Measurements from ENCODE around the gene OXSR1. TPM values are rescaled to one million over a fixed set of nuclear protein-coding genes. Genes with fewer than 3 reads are reported as not detected.
"Not testable (repeated sequence)": the region's sequence is repeated elsewhere in the genome, so short reads cannot be mapped to it uniquely, and the experiment has no call there.

Gene OXSR1
- total RNA-seq, 1 donor from 2014 or later: 64.9 TPM

GRCh38 chr3:38163841-38164642 is 1.3 kb upstream of the OXSR1 start:
- intact Hi-C loops (cut with micrococcal nuclease): loop anchor here (2.0 to 10.0 kb wide), 3 partner anchors 41 to 1241 kb away; partner anchors contain the start of genes EPM2AIP1, MLH1 and RPSA

GRCh38 chr3:38164643-38164951 is 740 bp upstream of the OXSR1 start:
- intact Hi-C loops (cut with micrococcal nuclease): loop anchor here (2.0 to 10.0 kb wide), 3 partner anchors 40 to 1240 kb away; partner anchors contain the start of genes EPM2AIP1, MLH1 and RPSA

GRCh38 chr3:38165722-38166387 is 518 bp downstream of the OXSR1 start:
- intact Hi-C loops (cut with micrococcal nuclease): loop anchor here (1.0 to 10.0 kb wide), 7 partner anchors 14 to 1239 kb away; partner anchors contain the start of genes ACAA1, EPM2AIP1, MLH1 and RPSA

- intact Hi-C loops (cut with micrococcal nuclease): loop anchor here (10.0 kb wide), 1 partner anchor 1237 kb away; the partner anchor contains the start of gene RPSA
Measured at GRCh38 chr3:38167591-38167990, 2.3 kb downstream of the OXSR1 start.

- intact Hi-C loops (cut with micrococcal nuclease): loop anchor here (10.0 kb wide), 1 partner anchor 1236 kb away; the partner anchor contains the start of gene RPSA
Measured at GRCh38 chr3:38168151-38169026, 3.1 kb downstream of the OXSR1 start.

- intact Hi-C loops (cut with micrococcal nuclease): loop anchor here (10.0 kb wide), 1 partner anchor 1236 kb away; the partner anchor contains the start of gene RPSA
Measured at GRCh38 chr3:38169027-38169317, 3.6 kb downstream of the OXSR1 start.

GRCh38 chr3:38170722-38171121 is 5.4 kb downstream of the OXSR1 start:
- intact Hi-C loops (cut with micrococcal nuclease): no loop called here

GRCh38 chr3:38171622-38172021 is 6.3 kb downstream of the OXSR1 start:
- intact Hi-C loops (cut with micrococcal nuclease): no loop called here

- intact Hi-C loops (cut with micrococcal nuclease): no loop called here
Measured at GRCh38 chr3:38173834-38174418, 8.6 kb downstream of the OXSR1 start.

- intact Hi-C loops (cut with micrococcal nuclease): no loop called here
Measured at GRCh38 chr3:38177181-38177580, 11.8 kb downstream of the OXSR1 start.

- intact Hi-C loops (cut with micrococcal nuclease): no loop called here
Measured at GRCh38 chr3:38186781-38187180, 21.4 kb downstream of the OXSR1 start.

- intact Hi-C loops (cut with micrococcal nuclease): loop anchor here (2.0 kb wide), 1 partner anchor 54 kb away; the partner anchor contains the start of gene ACAA1
Measured at GRCh38 chr3:38190481-38190881, 25.1 kb downstream of the OXSR1 start.

- intact Hi-C loops (cut with micrococcal nuclease): not testable (repeated sequence)
Measured at GRCh38 chr3:38202931-38203330, 37.6 kb downstream of the OXSR1 start.

GRCh38 chr3:38203690-38204089 is 38.4 kb downstream of the OXSR1 start:
- intact Hi-C loops (cut with micrococcal nuclease): loop anchor here (2.0 kb wide), 1 partner anchor 39 kb away; the partner anchor contains the start of gene OXSR1

- intact Hi-C loops (cut with micrococcal nuclease): loop anchor here (1.0 to 2.0 kb wide), 2 partner anchors 40 to 69 kb away; partner anchors contain the start of gene OXSR1
Measured at GRCh38 chr3:38204599-38205471, 39.5 kb downstream of the OXSR1 start.

- intact Hi-C loops (cut with micrococcal nuclease): loop anchor here (1.0 to 2.0 kb wide), 2 partner anchors 41 to 69 kb away; partner anchors contain the start of gene OXSR1
Measured at GRCh38 chr3:38205472-38205805, 40.1 kb downstream of the OXSR1 start.

- intact Hi-C loops (cut with micrococcal nuclease): no loop called here
Measured at GRCh38 chr3:38207254-38208003, 42.1 kb downstream of the OXSR1 start.

- intact Hi-C loops (cut with micrococcal nuclease): no loop called here
Measured at GRCh38 chr3:38210141-38210757, 44.9 kb downstream of the OXSR1 start.

- intact Hi-C loops (cut with micrococcal nuclease): no loop called here
Measured at GRCh38 chr3:38212141-38212540, 46.8 kb downstream of the OXSR1 start.
